Immature natural killer cell (primary cell): ENCODE measurements around the gene FDXR. TPM values are rescaled to one million over a fixed set of nuclear protein-coding genes. Genes with fewer than 3 reads are reported as not detected.

Experiments
- DNase-seq, 3 donors: peaks; one replicate each; pipeline ENCODE4 v3.0.0; 2022; ENCODE audit warnings: mixed read lengths in 1 of 3
- H3K27ac Mint-ChIP-seq, 6 donors: one replicate each; pipeline ENCODE4 v1.8.0; 2020; ENCODE audit warnings: mixed read lengths in 6 of 6, mild to moderate bottlenecking in 5 of 6, inconsistent platforms in 4 of 6, moderate library complexity in 3 of 6
- H3K27me3 Mint-ChIP-seq, 3 donors: one replicate each; pipeline ENCODE4 v1.8.0; 2020 to 2021; ENCODE audit warnings: low read depth in 3 of 3, mild to moderate bottlenecking in 3 of 3, mixed read lengths in 3 of 3, moderate library complexity in 3 of 3, inconsistent platforms in 1 of 3
- H3K36me3 Mint-ChIP-seq, 3 donors: one replicate each; pipeline ENCODE4 v1.8.0; 2020; ENCODE audit warnings: mixed read lengths in 3 of 3, inconsistent platforms in 2 of 3, mild to moderate bottlenecking in 2 of 3
- H3K4me1 Mint-ChIP-seq, 2 donors: one replicate each; pipeline ENCODE4 v1.8.0; 2020; ENCODE audit warnings: inconsistent platforms in 2 of 2, mild to moderate bottlenecking in 2 of 2, mixed read lengths in 2 of 2, moderate library complexity in 1 of 2
- H3K4me3 Mint-ChIP-seq, 5 donors: one replicate each; pipeline ENCODE4 v1.8.0; 2020; ENCODE audit warnings: mild to moderate bottlenecking in 5 of 5, mixed read lengths in 5 of 5, inconsistent platforms in 3 of 5, moderate library complexity in 3 of 5
- H3K9me3 Mint-ChIP-seq, 6 donors: one replicate each; pipeline ENCODE4 v1.8.0; 2020; ENCODE audit warnings: mild to moderate bottlenecking in 6 of 6, mixed read lengths in 6 of 6, inconsistent platforms in 4 of 6, moderate library complexity in 3 of 6
- polyA plus RNA-seq, 3 donors: library from polyadenylated mRNA; unstranded; fragments of 300-500 nt; fragmentation: Illumina TruSeq; gene quantifications; one replicate each; pipeline ENCODE4 v1.2.3, GENCODE V29; 2021

The FDXR gene
- polyA plus RNA-seq, 3 donors from 2014 or later, result 3.9 to 10.3 (median 8.0) TPM

DNA sequence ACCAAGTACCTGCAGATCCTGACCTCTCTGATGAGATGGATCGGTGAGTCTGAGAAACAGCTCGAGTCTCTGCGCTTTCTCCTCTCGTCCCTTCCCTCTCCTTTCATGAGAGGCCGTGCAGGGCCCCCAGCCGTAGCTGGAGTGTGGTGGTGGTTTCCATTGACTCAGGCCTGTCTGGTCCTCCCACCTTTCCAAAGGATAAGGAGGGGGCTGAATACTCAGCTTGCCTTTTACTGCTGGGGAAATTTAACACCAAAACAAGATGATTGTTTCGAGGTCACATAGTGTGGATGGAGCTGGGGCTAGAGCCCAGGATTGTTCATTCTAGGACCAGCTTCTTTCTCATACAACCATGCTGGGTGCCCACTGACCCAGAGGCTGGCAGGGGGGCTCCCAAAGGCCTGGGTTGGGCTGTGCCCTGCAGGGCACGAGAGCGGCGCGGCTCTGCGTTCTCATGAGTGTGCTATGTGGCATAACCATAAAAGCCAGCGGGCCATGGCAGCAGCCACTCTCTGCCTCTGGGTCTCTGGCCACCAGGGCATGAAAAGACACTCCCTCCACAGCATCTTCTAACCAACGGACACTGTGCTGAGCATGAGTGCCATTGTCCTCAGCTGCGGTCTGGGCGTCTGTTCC lies 52.9 kb downstream of the FDXR start:
- peaks cover 5 to 13% of the 10 kb centered on the region in 2 donors for H3K4me1 Mint-ChIP-seq
- H3K9me3 Mint-ChIP-seq, result no peaks in the 10 kb centered on the region
- no peak overlapping the region for H3K27ac Mint-ChIP-seq
- no peak for DNase-seq
- no peak overlapping the region for H3K4me3 Mint-ChIP-seq
- peaks cover 6 to 12% (median 7%) of the 10 kb centered on the region in 3 donors for H3K36me3 Mint-ChIP-seq
- H3K27me3 Mint-ChIP-seq, result peaks cover 0 to 2% (median 0%) of the 10 kb centered on the region in 3 donors

DNA sequence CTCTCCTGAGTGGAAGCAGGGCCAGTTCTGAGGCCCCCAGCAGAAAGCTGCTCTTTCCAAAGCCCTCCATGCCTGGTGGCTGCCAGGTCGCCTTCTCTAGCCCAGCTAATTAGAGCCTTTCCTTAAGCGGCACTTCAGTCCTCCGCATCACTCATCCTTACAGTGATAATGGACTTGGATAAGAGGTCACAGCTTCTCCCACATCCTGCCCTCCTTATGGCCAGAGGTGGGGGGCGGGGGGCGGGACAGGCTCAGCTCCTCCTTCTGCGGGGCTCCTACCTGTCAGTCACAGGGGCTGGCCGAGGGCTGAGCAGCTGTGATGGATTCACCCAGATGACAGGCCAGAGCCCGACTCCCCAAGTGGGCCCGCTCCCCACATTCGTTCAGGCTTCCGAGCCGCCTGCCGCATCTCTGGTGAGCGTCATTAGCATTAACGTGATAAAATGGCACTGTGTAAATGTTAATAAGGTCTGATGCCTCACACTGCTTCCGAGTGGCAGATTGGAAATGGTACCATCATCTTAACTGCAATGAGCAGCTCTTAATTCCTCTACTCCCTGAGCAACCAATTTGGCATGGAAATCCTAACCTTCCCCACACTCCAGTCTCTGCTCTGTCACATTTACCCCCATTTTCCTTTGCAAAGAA lies 54.4 kb downstream of the FDXR start:
- H3K4me1 Mint-ChIP-seq, result peaks cover 5 to 14% of the 10 kb centered on the region in 2 donors
- peaks cover 0 to 2% (median 0%) of the 10 kb centered on the region in 3 donors for H3K27me3 Mint-ChIP-seq
- DNase-seq, result no peak
- H3K27ac Mint-ChIP-seq, result no peak overlapping the region
- peaks cover 6 to 12% (median 7%) of the 10 kb centered on the region in 3 donors for H3K36me3 Mint-ChIP-seq
- no peak overlapping the region for H3K4me3 Mint-ChIP-seq
- H3K9me3 Mint-ChIP-seq, result no peaks in the 10 kb centered on the region

- Mint-ChIP-seq H3K4me3 (no peak overlapping the region), H3K9me3 (no peaks in the 10 kb centered on the region), H3K27ac (no peak overlapping the region), H3K36me3 (peaks cover 6 to 12% (median 7%) of the 10 kb centered on the region in 3 donors), H3K4me1 (peaks cover 5 to 14% of the 10 kb centered on the region in 2 donors), H3K27me3 (peaks cover 0 to 2% (median 0%) of the 10 kb centered on the region in 3 donors)
- no peak for DNase-seq
Measured at GRCh38 chr17:74816905-74817620, 55.7 kb downstream of the FDXR start.

DNA sequence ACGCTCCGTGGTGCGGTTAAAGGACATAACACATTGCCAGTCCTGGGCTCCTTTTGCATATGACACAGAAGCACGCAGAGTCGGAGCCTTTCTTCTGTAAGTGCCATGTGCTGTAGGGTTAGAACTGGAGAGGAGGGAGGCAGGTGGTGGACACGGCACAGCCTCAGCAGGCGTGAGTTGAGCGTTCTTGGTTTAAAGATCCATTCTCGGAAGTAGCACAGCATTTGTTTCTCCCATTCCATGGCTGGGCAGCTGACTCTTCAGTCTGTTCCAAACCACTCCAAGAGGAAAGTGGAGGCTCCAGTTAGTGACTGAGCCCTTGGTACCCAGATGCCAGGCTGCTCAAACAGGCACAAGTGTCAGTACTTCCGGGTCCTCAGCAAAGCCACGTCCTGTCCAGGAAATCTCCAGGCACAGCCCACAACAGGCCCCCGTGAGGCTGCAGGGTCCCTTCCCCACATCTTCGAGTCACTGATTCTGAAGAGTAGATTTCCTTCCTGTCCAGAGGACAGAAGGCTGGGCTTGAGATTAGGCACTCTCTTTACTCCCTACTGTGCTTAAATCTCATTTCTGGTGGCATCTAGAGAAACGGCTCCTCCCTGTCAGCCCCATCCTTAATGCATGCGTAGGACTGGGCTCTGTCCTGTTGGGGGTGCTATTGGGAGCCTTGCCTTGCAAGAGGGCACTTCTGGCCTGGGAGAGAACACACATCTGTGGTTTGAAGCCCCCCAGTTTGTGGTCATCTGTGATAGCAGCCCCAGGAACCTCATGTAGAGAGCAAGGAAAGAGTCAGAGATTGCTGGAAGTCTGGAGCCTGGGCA lies 57.0 kb downstream of the FDXR start:
- H3K36me3 Mint-ChIP-seq, result peaks cover 3 to 13% (median 6%) of the 10 kb centered on the region in 3 donors

GRCh38 chr17:74815067-74815466 lies 57.7 kb downstream of the FDXR start:
- H3K9me3 Mint-ChIP-seq, result no peaks in the 10 kb centered on the region
- peaks cover 6 to 18% (median 8%) of the 10 kb centered on the region in 3 donors for H3K36me3 Mint-ChIP-seq
- peaks cover 0 to 2% (median 0%) of the 10 kb centered on the region in 3 donors for H3K27me3 Mint-ChIP-seq
- peaks cover 5 to 14% of the 10 kb centered on the region in 2 donors for H3K4me1 Mint-ChIP-seq
- H3K4me3 Mint-ChIP-seq, result no peak overlapping the region
- no peak for DNase-seq
- H3K27ac Mint-ChIP-seq, result peak overlapping the region in 1 of 6 donors; percentile 47

More for the DNA sequence above, 57.0 kb downstream of the FDXR start:
- peaks cover 5 to 14% of the 10 kb centered on the region in 2 donors for H3K4me1 Mint-ChIP-seq
- no peak for DNase-seq
- H3K27me3 Mint-ChIP-seq, result peaks cover 0 to 2% (median 0%) of the 10 kb centered on the region in 3 donors
- H3K4me3 Mint-ChIP-seq, result no peak overlapping the region
- H3K27ac Mint-ChIP-seq, result peak overlapping the region in 1 of 6 donors; percentile 34
- no peaks in the 10 kb centered on the region for H3K9me3 Mint-ChIP-seq

- H3K9me3 Mint-ChIP-seq, result no peaks in the 10 kb centered on the region
- no peak overlapping the region for H3K27ac Mint-ChIP-seq
- no peak overlapping the region for H3K4me3 Mint-ChIP-seq
- no peak for DNase-seq
- peaks cover 5 to 14% of the 10 kb centered on the region in 2 donors for H3K4me1 Mint-ChIP-seq
- peaks cover 0 to 3% (median 0%) of the 10 kb centered on the region in 3 donors for H3K27me3 Mint-ChIP-seq
- H3K36me3 Mint-ChIP-seq, result peaks cover 8 to 20% (median 11%) of the 10 kb centered on the region in 3 donors
Measured at GRCh38 chr17:74814453-74814852, 58.3 kb downstream of the FDXR start.

Other genes starting within 250 kb of the FDXR start
- under 1 TPM in 2 of 3 donors, not detected in 1; 0.28 to 0.79 TPM for gene CD300E, start 249.3 kb downstream of the FDXR start, polyA plus RNA-seq
- gene CD300LF, start 160.1 kb downstream of the FDXR start, polyA plus RNA-seq, result 1 to 10 TPM; 1.9 to 4.2 (median 2.0) TPM
- 100 to 1,000 TPM; 208 to 218 (median 212) TPM for gene RAB37, start 135.7 kb downstream of the FDXR start, polyA plus RNA-seq
- gene NHERF1, start 124.4 kb downstream of the FDXR start, polyA plus RNA-seq, result 1,000 to 10,000 TPM in 1 of 3 donors, 100 to 1,000 TPM in 2; 566 to 1,121 (median 751) TPM
- 10 to 100 TPM in 1 of 3 donors, 1 to 10 TPM in 2; 4.3 to 11.2 (median 6.3) TPM for gene NAT9, start 96.6 kb downstream of the FDXR start, polyA plus RNA-seq
- gene GRIN2C, start 13.1 kb downstream of the FDXR start, polyA plus RNA-seq, result under 1 TPM in 1 of 3 donors, not detected in 2; 0.66 TPM
- not detected for gene FADS6, start 20.6 kb upstream of the FDXR start, polyA plus RNA-seq
- gene USH1G, start 50.3 kb upstream of the FDXR start, polyA plus RNA-seq, result not detected
- gene OTOP2, start 51.3 kb upstream of the FDXR start, polyA plus RNA-seq, result not detected
- gene OTOP3, start 62.9 kb upstream of the FDXR start, polyA plus RNA-seq, result not detected
- gene HID1, start 99.8 kb upstream of the FDXR start, polyA plus RNA-seq, result under 1 TPM in 2 of 3 donors, not detected in 1; 0.34 to 0.94 TPM
- not detected for gene CDR2L, start 114.6 kb upstream of the FDXR start, polyA plus RNA-seq
- 10 to 100 TPM; 32.4 to 52.3 (median 47.1) TPM for gene MRPL58, start 139.7 kb upstream of the FDXR start, polyA plus RNA-seq
- 100 to 1,000 TPM; 257 to 366 (median 261) TPM for gene ATP5PD, start 174.0 kb upstream of the FDXR start, polyA plus RNA-seq
- 1 to 10 TPM; 2.3 to 6.0 (median 4.4) TPM for gene KCTD2, start 174.2 kb upstream of the FDXR start, polyA plus RNA-seq
- gene SLC16A5, start 215.0 kb upstream of the FDXR start, polyA plus RNA-seq, result 1 to 10 TPM; 1.5 to 2.1 (median 1.5) TPM
- gene ARMC7, start 237.0 kb upstream of the FDXR start, polyA plus RNA-seq, result 1 to 10 TPM in 2 of 3 donors, under 1 TPM in 1; 0.57 to 7.5 (median 3.5) TPM